GM18868 (cell line): ENCODE results near the gene ZFAND2B.
A peak's percentile ranks its signal among the peaks of the same experiment; 100 is the strongest.

Experiments used
- ATAC-seq: cut with Tn5 transposase; IDR thresholded peaks from one replicate; pipeline ENCODE4 v1.9.1; 2021; ENCODE audit warnings: mild to moderate bottlenecking, moderate library complexity; ENCODE audit not compliant: unreplicated experiment

Gene ZFAND2B, protein sequence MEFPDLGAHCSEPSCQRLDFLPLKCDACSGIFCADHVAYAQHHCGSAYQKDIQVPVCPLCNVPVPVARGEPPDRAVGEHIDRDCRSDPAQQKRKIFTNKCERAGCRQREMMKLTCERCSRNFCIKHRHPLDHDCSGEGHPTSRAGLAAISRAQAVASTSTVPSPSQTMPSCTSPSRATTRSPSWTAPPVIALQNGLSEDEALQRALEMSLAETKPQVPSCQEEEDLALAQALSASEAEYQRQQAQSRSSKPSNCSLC

GRCh38 chr2:219206328-219207133 lies at the start of gene ZFAND2B:
TSS of gene ZFAND2B (plus strand) at chr2:219206782. CDS start at chr2:219206988, 206 bp downstream.
- ATAC-seq: peak; percentile 97

DNA sequence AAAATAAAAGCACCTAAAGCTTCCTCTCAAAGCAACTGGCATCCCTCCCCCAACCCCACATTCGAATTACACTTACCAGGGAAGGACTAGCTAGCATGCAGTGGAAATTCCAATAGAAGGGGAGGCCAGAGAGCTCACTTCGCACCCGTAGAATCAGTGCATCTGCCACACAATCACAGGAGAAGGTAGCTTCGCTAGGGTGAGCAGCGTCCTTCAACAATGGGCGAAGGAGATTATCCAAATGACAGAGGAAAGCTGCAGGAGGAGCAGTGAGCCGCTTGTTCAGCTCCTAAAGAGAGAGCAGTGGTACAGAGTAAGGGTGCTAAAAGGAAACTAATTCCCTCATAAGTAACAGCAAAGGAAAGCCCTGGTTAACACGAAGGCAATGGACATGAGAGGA lies 49.2 kb upstream of the ZFAND2B start:
- ATAC-seq: no peak

DNA sequence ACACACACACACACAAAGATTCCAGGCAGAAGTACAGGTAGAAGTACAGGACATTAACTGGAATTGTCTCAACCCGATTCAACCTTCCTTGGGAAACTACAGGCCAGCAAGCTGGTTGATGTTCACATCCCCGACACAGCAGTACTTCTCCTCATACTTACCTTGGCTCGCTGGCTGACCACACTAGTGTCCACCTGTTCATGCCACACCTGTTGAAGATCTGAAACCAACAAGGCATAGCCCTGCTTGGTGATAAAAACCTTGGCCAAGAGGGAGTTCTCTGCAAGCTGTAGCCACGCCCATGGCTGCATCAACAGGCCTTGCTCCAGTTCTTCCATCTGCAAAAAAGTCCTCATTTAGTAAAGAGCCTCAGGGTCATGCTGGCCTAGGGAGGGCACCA lies 48.6 kb upstream of the ZFAND2B start:
- no peak for ATAC-seq

DNA sequence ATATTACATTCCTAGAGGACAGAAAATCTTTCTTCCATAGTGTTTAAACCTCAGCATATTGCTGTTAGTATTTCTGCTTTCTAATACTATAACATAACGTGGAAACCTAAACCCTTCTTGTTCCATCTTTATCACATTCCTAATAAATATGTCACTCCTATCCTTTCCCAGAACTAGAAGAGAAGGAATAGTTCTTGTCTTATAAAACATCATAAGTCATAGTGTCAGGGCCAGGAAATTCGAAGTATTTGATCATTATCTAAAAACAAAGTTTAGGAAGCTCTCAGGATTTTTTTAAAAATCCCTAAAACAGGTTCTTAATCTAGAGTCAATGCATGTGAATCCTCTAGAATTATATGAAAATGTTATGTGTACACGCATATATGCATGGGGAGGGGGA lies 48.0 kb upstream of the ZFAND2B start:
- no peak for ATAC-seq

- peak; percentile 1 for ATAC-seq
Measured at GRCh38 chr2:219159771-219160185, 46.8 kb upstream of the ZFAND2B start.

DNA sequence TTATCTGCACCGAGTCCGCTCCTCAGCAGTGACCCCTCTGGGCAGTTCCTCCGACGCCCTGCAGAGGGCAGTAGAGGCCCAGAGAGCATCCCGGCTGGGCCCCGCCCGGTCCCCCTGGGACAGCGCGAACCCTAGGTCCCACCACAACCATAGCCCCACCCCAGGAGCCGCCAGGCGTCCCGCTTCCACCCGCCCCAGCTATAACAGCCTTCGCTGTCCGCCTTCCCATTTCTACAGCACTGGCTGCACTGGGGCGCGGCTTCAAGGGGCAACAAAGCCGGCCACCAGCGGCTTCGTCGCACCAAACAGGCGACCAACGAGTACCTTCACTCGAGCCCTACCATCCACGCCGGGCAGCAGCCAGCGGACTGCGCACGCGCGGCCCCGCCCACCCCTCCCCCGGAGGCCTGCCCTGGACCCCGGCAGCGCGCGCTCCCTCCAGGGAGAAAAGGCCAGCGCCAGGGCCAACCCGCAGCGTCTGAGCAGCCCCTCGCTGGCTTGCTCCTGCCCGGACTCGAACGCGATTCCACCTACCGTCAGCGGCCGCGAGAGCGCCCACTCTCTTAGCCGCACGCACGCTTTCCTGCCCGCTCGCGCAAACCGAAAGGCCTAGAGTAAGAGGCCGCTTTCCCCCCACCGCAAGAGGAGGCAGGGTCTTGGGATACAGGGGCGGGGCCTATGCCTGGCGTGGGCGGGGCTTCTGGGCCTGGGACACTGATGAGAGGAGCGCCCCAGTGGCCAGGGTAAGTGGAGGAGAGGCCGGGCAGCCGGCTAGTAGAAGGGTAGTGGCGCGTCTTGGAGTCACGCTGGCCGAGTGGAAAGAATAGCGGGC lies 46.2 kb upstream of the ZFAND2B start, which contains the start of gene NHEJ1:
Gene NHEJ1 (minus strand): TSS at position 630 of the 832 bp plus-strand sequence. CDS start 2,453 bp downstream, outside the sequence.
- ATAC-seq: peak; percentile 84

- no peak for ATAC-seq
Measured at GRCh38 chr2:219161097-219161496, 45.5 kb upstream of the ZFAND2B start.

GRCh38 chr2:219163156-219163555 lies 43.4 kb upstream of the ZFAND2B start:
- ATAC-seq: no peak

DNA sequence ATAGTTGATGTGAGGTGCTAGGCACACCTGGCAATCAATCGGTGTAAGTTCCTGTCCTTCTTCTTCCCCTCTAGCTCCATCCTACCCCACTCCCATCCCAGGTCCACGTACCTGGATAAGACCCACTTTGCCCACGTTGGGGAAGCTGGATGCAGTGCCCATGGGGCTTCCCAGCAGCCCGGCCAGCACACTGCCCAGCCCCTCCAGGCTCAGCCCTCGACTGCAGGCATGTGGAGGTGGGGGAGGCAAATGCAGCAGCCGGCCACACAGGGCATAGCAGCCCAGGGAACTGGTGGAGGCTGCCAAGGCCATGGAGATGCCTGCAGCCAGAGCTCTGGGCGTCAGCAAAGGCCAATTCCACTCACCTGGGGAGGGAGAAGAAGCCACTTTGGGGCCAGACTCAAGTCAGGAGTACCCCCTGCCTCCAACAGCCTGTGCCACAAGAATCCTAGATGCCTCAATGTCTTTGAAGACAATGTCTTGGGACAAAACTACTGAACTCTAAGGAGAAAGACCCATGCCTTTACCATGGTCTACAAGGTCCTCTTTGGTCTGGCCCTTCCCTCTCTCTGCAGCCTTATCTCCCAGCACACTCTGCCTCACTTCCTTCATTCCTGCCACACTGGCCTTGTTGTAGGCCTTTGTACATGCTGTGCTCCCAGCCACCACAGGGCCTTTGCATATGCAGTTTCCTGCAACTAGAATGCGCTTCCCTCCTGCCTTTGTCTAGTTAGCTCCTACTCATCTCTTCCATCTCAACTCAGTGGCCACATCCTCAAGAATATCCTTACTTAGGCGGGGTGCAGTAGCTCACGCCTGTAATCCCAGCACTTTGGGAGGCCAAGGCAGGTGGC lies 41.3 kb upstream of the ZFAND2B start:
- ATAC-seq: no peak

DNA sequence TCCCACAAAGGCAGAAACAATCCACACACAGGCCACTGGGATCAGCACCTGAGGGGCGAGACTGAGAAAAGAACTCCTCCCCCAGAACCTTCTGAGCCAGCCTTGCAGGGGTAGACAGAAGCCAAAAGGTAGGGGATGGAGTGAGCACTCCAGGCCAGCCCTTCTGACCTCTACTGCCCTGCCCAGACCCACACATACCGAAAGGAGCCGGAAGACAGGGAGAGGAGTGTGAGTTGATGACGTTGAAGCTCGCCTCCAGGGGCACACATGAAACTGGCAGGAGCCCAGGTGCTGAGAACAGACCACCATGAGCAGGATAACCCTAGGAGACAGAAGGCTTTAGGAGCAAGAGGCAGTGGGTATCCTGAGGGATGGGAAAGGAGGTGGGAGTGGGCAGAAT lies 38.6 kb upstream of the ZFAND2B start:
- no peak for ATAC-seq

DNA sequence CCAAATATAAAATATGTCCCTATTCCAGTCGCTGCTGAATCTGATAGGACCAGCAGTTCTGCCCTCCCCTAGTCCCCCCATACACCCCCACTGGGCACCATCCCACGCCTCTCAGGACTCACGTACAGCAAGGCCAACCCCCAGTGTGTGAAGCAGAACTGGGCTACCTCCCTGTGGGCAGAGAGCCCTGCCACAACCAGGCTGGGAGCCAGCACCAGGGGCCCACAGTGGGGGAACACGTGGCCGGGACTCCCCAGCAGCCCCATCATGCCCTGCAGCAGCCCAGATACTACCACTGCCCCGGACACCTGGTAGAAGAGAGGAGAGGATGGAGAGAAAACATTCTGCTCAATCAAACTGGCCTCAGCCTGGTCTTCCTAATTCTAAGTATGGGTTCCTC lies 38.1 kb upstream of the ZFAND2B start:
- ATAC-seq: peak; percentile 80

DNA sequence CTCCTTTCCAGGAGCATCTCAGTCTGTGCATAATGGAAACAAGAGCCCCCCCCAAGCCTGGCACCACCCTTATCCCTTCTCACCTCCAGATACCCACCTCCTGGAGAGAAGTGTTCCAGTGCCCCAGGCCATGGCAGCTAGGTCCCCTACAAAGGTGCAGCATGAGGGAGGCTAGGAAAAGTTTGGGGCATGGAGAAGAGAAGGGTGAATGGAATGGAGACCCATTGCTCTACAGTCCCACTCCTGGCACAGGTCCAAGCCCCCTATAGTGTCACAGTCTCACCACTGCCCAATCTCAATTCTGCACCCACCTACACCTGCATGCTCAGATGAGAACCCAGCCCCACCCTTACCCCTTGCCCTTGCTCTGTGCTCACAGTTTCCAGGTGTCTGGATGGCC lies 37.6 kb upstream of the ZFAND2B start:
- no peak for ATAC-seq

- ATAC-seq: no peak
Measured at GRCh38 chr2:219169930-219170654, 36.5 kb upstream of the ZFAND2B start, which contains the start of gene SLC23A3. TSS of gene SLC23A3 (minus strand) at chr2:219170029. CDS start at chr2:219169984, 45 bp downstream.

DNA sequence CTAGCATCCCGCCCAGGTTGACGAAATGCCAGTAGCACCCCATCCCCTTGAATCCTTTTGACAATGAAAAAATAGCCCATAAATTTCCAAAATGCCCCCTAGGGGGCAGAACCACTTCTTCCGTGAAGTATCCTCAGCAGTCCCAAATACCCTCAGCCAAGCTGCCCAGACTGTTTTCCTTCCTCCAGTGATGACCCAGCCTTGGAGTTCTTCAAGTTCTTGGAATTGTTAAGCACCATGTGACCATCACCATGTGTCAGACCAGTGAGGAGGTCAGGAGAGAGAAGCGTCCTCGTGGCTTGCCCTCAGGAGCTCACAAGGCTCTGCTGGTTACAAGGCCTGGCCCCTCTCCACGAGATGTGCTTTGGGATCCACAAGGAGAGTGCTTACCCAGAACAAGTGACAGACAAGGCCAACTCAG lies 35.3 kb upstream of the ZFAND2B start:
- ATAC-seq: no peak

GRCh38 chr2:219172231-219173154 lies 34.1 kb upstream of the ZFAND2B start:
- ATAC-seq: no peak

GRCh38 chr2:219173176-219173575 lies 33.4 kb upstream of the ZFAND2B start:
- ATAC-seq: no peak

- no peak for ATAC-seq
Measured at GRCh38 chr2:219174146-219174545, 32.4 kb upstream of the ZFAND2B start.

- ATAC-seq: no peak
Measured at GRCh38 chr2:219174801-219175200, 31.8 kb upstream of the ZFAND2B start.
